NB4 (cell line): ENCODE results near the gene MRPS33.

Source experiments
- POLR2A ChIP-seq: IDR thresholded peaks from 2 replicates; pipeline ENCODE4 v1.6.1; 2011; ENCODE audit warnings: mild to moderate bottlenecking; ENCODE audit not compliant: insufficient read length; ENCODE audit errors: extremely low read depth
- TF ChIP-seq, protein P1 (sequence below): IDR thresholded peaks from 2 replicates; pipeline ENCODE4 v1.6.1; 2011; ENCODE audit warnings: low read depth, low read length

- TF ChIP-seq POLR2A, result no peak
- TF ChIP-seq, protein P1, sequence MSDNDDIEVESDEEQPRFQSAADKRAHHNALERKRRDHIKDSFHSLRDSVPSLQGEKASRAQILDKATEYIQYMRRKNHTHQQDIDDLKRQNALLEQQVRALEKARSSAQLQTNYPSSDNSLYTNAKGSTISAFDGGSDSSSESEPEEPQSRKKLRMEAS, result no peak
These were observed 47.3 kb downstream of the MRPS33 start for GRCh38 chr7:140967438-140967837.
